K562 (cell line): Measurements from ENCODE around the gene AP5Z1.

ENCODE experiments used
- CBX2 ChIP-seq: fragments of 200-600 bp; sonication (generic); IDR thresholded peaks from one replicate; pipeline ENCODE4 v1.6.1; 2012; ENCODE audit warnings: mild to moderate bottlenecking, low read length, inconsistent platforms; ENCODE audit not compliant: insufficient read depth, poor library complexity, severe bottlenecking
- HDAC6 ChIP-seq: IDR thresholded peaks from 2 replicates; pipeline ENCODE4 v1.6.1; 2012; ENCODE audit warnings: low read depth, mild to moderate bottlenecking, control low read depth, inconsistent platforms, low read length, moderate library complexity
- HDGF ChIP-seq: fragments of 450-650 bp; IDR thresholded peaks from 2 replicates; pipeline ENCODE4 v1.6.1; 2016
- SMARCA4 ChIP-seq: fragments of 450-650 bp; IDR thresholded peaks from 2 replicates; pipeline ENCODE4 v1.6.1; 2016
- U2AF1 ChIP-seq: fragments of 200-400 bp; formaldehyde crosslinking; optimal IDR thresholded peaks from 2 replicates; pipeline ENCODE3; 2017; ENCODE audit warnings: mild to moderate bottlenecking, low read depth, low read length, moderate library complexity
- TF ChIP-seq, protein P1 (sequence below), 3 experiments: IDR thresholded peaks in 2 of 3; conservative IDR thresholded peaks in 1 of 3; 2 replicates each; pipeline ENCODE4 v1.5.1; 2011 to 2012; ENCODE audit warnings: low read length in 3 of 3, mild to moderate bottlenecking in 3 of 3, control low read depth in 2 of 3, improper control_type of control experiment in 1 of 3, inconsistent platforms in 1 of 3, low read depth in 1 of 3, mixed read lengths in 1 of 3, moderate library complexity in 1 of 3; ENCODE audit not compliant: insufficient read depth in 2 of 3

GRCh38 chr7:4800487-4800886, 25.1 kb downstream of the AP5Z1 start:
- TF ChIP-seq HDAC6 (no peak), U2AF1 (no peak), HDGF (no peak), SMARCA4 (no peak), CBX2 (no peak)
- TF ChIP-seq, protein P1, sequence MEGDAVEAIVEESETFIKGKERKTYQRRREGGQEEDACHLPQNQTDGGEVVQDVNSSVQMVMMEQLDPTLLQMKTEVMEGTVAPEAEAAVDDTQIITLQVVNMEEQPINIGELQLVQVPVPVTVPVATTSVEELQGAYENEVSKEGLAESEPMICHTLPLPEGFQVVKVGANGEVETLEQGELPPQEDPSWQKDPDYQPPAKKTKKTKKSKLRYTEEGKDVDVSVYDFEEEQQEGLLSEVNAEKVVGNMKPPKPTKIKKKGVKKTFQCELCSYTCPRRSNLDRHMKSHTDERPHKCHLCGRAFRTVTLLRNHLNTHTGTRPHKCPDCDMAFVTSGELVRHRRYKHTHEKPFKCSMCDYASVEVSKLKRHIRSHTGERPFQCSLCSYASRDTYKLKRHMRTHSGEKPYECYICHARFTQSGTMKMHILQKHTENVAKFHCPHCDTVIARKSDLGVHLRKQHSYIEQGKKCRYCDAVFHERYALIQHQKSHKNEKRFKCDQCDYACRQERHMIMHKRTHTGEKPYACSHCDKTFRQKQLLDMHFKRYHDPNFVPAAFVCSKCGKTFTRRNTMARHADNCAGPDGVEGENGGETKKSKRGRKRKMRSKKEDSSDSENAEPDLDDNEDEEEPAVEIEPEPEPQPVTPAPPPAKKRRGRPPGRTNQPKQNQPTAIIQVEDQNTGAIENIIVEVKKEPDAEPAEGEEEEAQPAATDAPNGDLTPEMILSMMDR (IDR thresholded peaks at IDR 0.05 in 2 of 3, conservative IDR thresholded peaks at IDR 0.05 in 1 of 3; ENCODE audit: insufficient read depth in 2 of 3, low read depth in 1 of 3, low read length in 3 of 3): no peak
